ENCODE data around the gene ARHGEF38. TPM values are rescaled to one million over a fixed set of nuclear protein-coding genes. Genes with fewer than 3 reads are reported as not detected.
A peak's percentile ranks its signal among the peaks of the same experiment; 100 is the strongest.

Gene ARHGEF38
- total RNA-seq, 1 donor from 2014 or later = 15.5 TPM

- ATAC-seq = no peak
- no peak overlapping the region for H3K27ac ChIP-seq
These were observed 6.3 kb upstream of the ARHGEF38 start for GRCh38 chr4:105546086-105546485.

GRCh38 chr4:105547769-105548168 is 4.7 kb upstream of the ARHGEF38 start:
- ATAC-seq (no peak), DNase-seq (no peak)
- TF ChIP-seq CTCF (IDR thresholded peaks at IDR 0.05) = no peak
- H3K36me3 ChIP-seq = no peaks in the 10 kb centered on the region
- no peak overlapping the region for H3K27ac ChIP-seq
- H3K27me3 ChIP-seq = no peaks in the 10 kb centered on the region
- intact Hi-C loops (cut with DNase I) = no loop called here
- no peaks in the 10 kb centered on the region for H3K4me1 ChIP-seq
- H3K9me3 ChIP-seq = no peaks in the 10 kb centered on the region
- no peak overlapping the region for H3K4me3 ChIP-seq

More at GRCh38 chr4:105546086-105546485, 6.3 kb upstream of the ARHGEF38 start:
- H3K36me3 ChIP-seq = no peaks in the 10 kb centered on the region
- no peak overlapping the region for H3K4me3 ChIP-seq
- DNase-seq = no peak
- H3K27me3 ChIP-seq = no peaks in the 10 kb centered on the region
- intact Hi-C loops (cut with DNase I) = no loop called here
- no peak for TF ChIP-seq CTCF (IDR thresholded peaks at IDR 0.05)
- H3K9me3 ChIP-seq = no peaks in the 10 kb centered on the region
- H3K4me1 ChIP-seq = no peaks in the 10 kb centered on the region

GRCh38 chr4:105548483-105548882 is 3.9 kb upstream of the ARHGEF38 start:
- DNase-seq = no peak
- no peak for TF ChIP-seq CTCF (IDR thresholded peaks at IDR 0.05)
- no peak for ATAC-seq
- no peaks in the 10 kb centered on the region for H3K4me1 ChIP-seq
- no peaks in the 10 kb centered on the region for H3K9me3 ChIP-seq
- H3K27ac ChIP-seq = no peak overlapping the region
- no peaks in the 10 kb centered on the region for H3K27me3 ChIP-seq
- no peak overlapping the region for H3K4me3 ChIP-seq
- intact Hi-C loops (cut with DNase I) = no loop called here
- no peaks in the 10 kb centered on the region for H3K36me3 ChIP-seq

DNA sequence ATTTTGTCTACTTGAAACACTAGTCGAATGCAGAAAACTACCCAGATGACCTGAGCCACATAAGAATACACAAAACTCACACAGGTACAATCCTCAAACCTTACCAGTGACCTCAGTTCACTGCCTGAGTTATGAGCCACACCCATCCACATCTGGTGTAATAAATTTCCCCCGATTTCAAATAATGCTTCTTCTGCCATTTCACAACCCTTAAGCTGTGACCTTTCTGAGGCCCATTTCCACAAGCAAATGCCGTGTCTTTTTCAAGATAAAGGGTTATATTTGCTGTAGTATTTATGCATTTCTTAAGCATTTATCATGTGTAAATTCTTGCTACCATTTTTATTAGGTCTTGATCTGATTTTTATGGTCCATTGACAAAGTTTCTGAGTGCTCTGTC is 1.8 kb upstream of the ARHGEF38 start:
- H3K4me1 ChIP-seq = no peaks in the 10 kb centered on the region
- ATAC-seq (no peak), DNase-seq (no peak)
- intact Hi-C loops (cut with DNase I) = no loop called here
- TF ChIP-seq CTCF (IDR thresholded peaks at IDR 0.05) = no peak
- no peaks in the 10 kb centered on the region for H3K27me3 ChIP-seq
- H3K27ac ChIP-seq = no peak overlapping the region
- H3K9me3 ChIP-seq = no peaks in the 10 kb centered on the region
- H3K4me3 ChIP-seq = no peak overlapping the region
- H3K36me3 ChIP-seq = no peaks in the 10 kb centered on the region

GRCh38 chr4:105555409-105555808 is 3.0 kb downstream of the ARHGEF38 start:
- DNase-seq (no peak), ATAC-seq (no peak)
- Histone ChIP-seq H3K27ac (peak overlapping the region; percentile 79), H3K4me1 (no peaks in the 10 kb centered on the region), H3K4me3 (peak overlapping the region; percentile 36), H3K9me3 (no peaks in the 10 kb centered on the region), H3K27me3 (no peaks in the 10 kb centered on the region), H3K36me3 (no peaks in the 10 kb centered on the region)
- intact Hi-C loops (cut with DNase I) = no loop called here
- no peak for TF ChIP-seq CTCF (IDR thresholded peaks at IDR 0.05)

DNA sequence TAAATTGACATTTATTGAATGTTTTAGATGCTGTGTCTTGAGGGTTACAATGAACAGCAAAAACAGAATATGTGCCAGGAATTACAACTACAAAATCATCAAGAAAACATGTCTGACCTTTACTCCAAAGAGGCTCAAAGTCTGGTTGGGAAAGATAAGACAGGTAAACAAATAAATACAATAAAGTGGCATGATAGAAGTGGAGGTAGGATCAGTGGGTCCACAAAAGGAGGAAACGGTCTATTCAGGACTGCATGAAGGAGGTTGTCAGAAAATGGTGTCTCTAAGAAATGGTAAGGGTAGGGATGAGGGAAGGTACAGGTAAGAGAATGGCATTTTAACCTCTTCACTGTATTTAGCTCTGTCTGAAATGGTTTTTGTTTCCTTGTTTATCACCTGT is 3.8 kb downstream of the ARHGEF38 start:
- intact Hi-C loops (cut with DNase I) = no loop called here
- H3K27me3 ChIP-seq = no peaks in the 10 kb centered on the region
- ATAC-seq (no peak), DNase-seq (no peak)
- no peaks in the 10 kb centered on the region for H3K36me3 ChIP-seq
- peak overlapping the region; percentile 36 for H3K4me3 ChIP-seq
- TF ChIP-seq CTCF (IDR thresholded peaks at IDR 0.05) = no peak
- no peaks in the 10 kb centered on the region for H3K4me1 ChIP-seq
- H3K27ac ChIP-seq = no peak overlapping the region
- no peaks in the 10 kb centered on the region for H3K9me3 ChIP-seq

Data from upper lobe of right lung (tissue), 1 donor.